Adrenal gland (tissue), 12 donors: Measurements from ENCODE around the gene TRIM38. TPM values are rescaled to one million over a fixed set of nuclear protein-coding genes. Genes with fewer than 3 reads are reported as not detected.

Experiments
- DNase-seq, 7 donors: peaks; one replicate each; pipeline ENCODE4 v3.0.0-alpha.2; 2019 to 2020
- H3K27ac ChIP-seq, 5 donors: fragments of 200-600 bp; sonication (generic) in 4 of 5; 1 replicate in 3 of 5; 2 replicates in 2 of 5; pipeline versions ENCODE4 v1.5.1 to v1.8.0; 2016 to 2020; ENCODE audit warnings: mild to moderate bottlenecking in 1 of 5
- H3K27me3 ChIP-seq: fragments of 200-600 bp; 2 replicates; pipeline ENCODE4 v1.8.0; 2021
- H3K36me3 ChIP-seq, 2 donors: fragments of 200-600 bp; replicated peaks in 1 of 2; 1 replicate in 1 of 2; 2 replicates in 1 of 2; pipeline versions ENCODE4 v1.5.1 to v1.8.0; 2018 to 2022
- H3K4me1 ChIP-seq, 2 donors: fragments of 200-600 bp; replicated peaks in 1 of 2; 1 replicate in 1 of 2; 2 replicates in 1 of 2; pipeline versions ENCODE4 v1.5.1 to v1.8.0; 2018 to 2021
- H3K4me3 ChIP-seq, 4 donors: fragments of 200-600 bp; sonication (generic) in 3 of 4; one replicate each; pipeline ENCODE4 v1.5.1; 2016 to 2018
- H3K9me3 ChIP-seq, 3 donors: fragments of 200-600 bp; sonication (generic) in 1 of 3; replicated peaks in 1 of 3; 1 replicate in 2 of 3; 2 replicates in 1 of 3; pipeline versions ENCODE4 v1.5.1 to v1.8.0; 2016 to 2021
- CTCF ChIP-seq, 6 experiments: fragments of 450-650 bp in 4 of 6; fragments of 200-600 bp in 2 of 6; sonication (generic) in 1 of 6; IDR thresholded peaks; 1 replicate in 5 of 6; 2 replicates in 1 of 6; pipeline versions ENCODE4 v1.5.1 to v1.8.0; 2016 to 2021; ENCODE audit warnings: antibody characterized with exemption in 6 of 6, mild to moderate bottlenecking in 2 of 6, moderate library complexity in 1 of 6
- POLR2A ChIP-seq, 2 donors: fragments of 450-650 bp; IDR thresholded peaks; one replicate each; pipeline ENCODE4 v1.6.1; 2017; ENCODE audit warnings: antibody characterized with exemption in 2 of 2, mild to moderate bottlenecking in 2 of 2, moderate library complexity in 1 of 2
- WGBS, 4 donors: extraction: QIAGEN DNeasy Blood & Tissue Kit in 2 of 4; methylation state at CpG; one replicate each; pipeline versions ENCODE4 v1.1.5 to v1.1.7; 2013 to 2017; 5-methylcytosine and 5-hydroxymethylcytosine counted together
- intact Hi-C, 2 donors: fragments of 100-400 bp; cut with DNase I; formaldehyde crosslinking; loops; one replicate each; pipeline versions ENCODE4 v1.14.1 to v1.15.0; 2022 to 2023
- polyA plus RNA-seq, 3 donors: library from polyadenylated mRNA; stranded (reverse); fragments of 200-250 nt in 2 of 3; fragments of 350-450 nt in 1 of 3; fragmentation: Illumina TruSeq in 1 of 3; extraction: RNeasy Lipid Tissue Mini Kit (QIAGEN cat#74804) in 1 of 3; gene quantifications; one replicate each; pipeline ENCODE4 v1.2.3, GENCODE V29; 2013 to 2014
- total RNA-seq, 9 donors: library from RNA; depleted of rRNA in 4 of 9; stranded (reverse); fragments of >200 nt in 4 of 9; fragments of 120-200 nt in 1 of 9; fragmentation: NEBNext Ultra II Directional in 1 of 9; extraction: Animal tissue kit (Norgen Biotek cat#: 25700) in 1 of 9; gene quantifications; one replicate each; pipeline versions ENCODE4 v1.1.0 to v1.2.4, GENCODE V29; 2013 to 2023
- donor health status: healthy with polysubstance abuse.
- donor health status: Bipolar disorder and iron deficiency.
- donor health status: DM: yes; HTN: yes; CAD: no.
- donor health status: DM: no; HTN: no; CAD: no.
- donor health status: DM: no; HTN: no; CAD: no.
- donor health status: DM: yes; HTN: yes; CAD: no.

Gene TRIM38
- total and polyA plus RNA-seq, 12 donors, result 5.7 to 15.6 (median 9.8) TPM

GRCh38 chr6:25934156-25934555 lies 28.4 kb upstream of the TRIM38 start:
- Histone ChIP-seq H3K36me3 (no peaks in the 10 kb centered on the region), H3K9me3 (no peaks in the 10 kb centered on the region), H3K27ac (no peak overlapping the region), H3K4me1 (no peaks in the 10 kb centered on the region), H3K4me3 (no peak overlapping the region), H3K27me3 (no peaks in the 10 kb centered on the region)
- intact Hi-C loops, result no loop called here
- TF ChIP-seq CTCF (IDR thresholded peaks at IDR 0.05) (no peak), POLR2A (IDR thresholded peaks at IDR 0.05) (no peak)
- no peak for DNase-seq
- 75 to 83% (median 76%) methylated on average over 2 of the region's 2 CpGs for WGBS, 4 donors

GRCh38 chr6:25934735-25935313 lies 27.8 kb upstream of the TRIM38 start:
- Histone ChIP-seq H3K27ac (no peak overlapping the region), H3K9me3 (no peaks in the 10 kb centered on the region), H3K27me3 (no peaks in the 10 kb centered on the region), H3K4me1 (no peaks in the 10 kb centered on the region), H3K4me3 (no peak overlapping the region), H3K36me3 (no peaks in the 10 kb centered on the region)
- no peak for DNase-seq
- intact Hi-C loops, result no loop called here
- TF ChIP-seq POLR2A (IDR thresholded peaks at IDR 0.05) (no peak), CTCF (IDR thresholded peaks at IDR 0.05) (no peak)
- WGBS, 4 donors, result 58 to 76% (median 74%) methylated on average over 3 of the region's 3 CpGs

- intact Hi-C loops, result no loop called here
- DNase-seq, result no peak
- Histone ChIP-seq H3K27me3 (no peaks in the 10 kb centered on the region), H3K9me3 (no peaks in the 10 kb centered on the region), H3K4me3 (no peak overlapping the region), H3K27ac (no peak overlapping the region), H3K4me1 (no peaks in the 10 kb centered on the region), H3K36me3 (no peaks in the 10 kb centered on the region)
- 80 to 90% (median 83%) methylated on average over 5 of the region's 5 CpGs for WGBS, 4 donors
- no peak for TF ChIP-seq CTCF (IDR thresholded peaks at IDR 0.05)
- TF ChIP-seq POLR2A (IDR thresholded peaks at IDR 0.05), result no peak
Observed at GRCh38 chr6:25935953-25936352, 26.6 kb upstream of the TRIM38 start.

GRCh38 chr6:25939593-25939992 lies 23.0 kb upstream of the TRIM38 start:
- no peaks in the 10 kb centered on the region for H3K4me1 ChIP-seq
- no peaks in the 10 kb centered on the region for H3K36me3 ChIP-seq
- TF ChIP-seq CTCF (IDR thresholded peaks at IDR 0.05) (no peak), POLR2A (IDR thresholded peaks at IDR 0.05) (no peak)
- no peaks in the 10 kb centered on the region for H3K27me3 ChIP-seq
- no peaks in the 10 kb centered on the region for H3K9me3 ChIP-seq
- 72 to 85% (median 80%) methylated on average over 2 of the region's 2 CpGs for WGBS, 4 donors
- H3K27ac ChIP-seq, result no peak overlapping the region
- intact Hi-C loops, result no loop called here
- H3K4me3 ChIP-seq, result no peak overlapping the region
- no peak for DNase-seq
